Hematopoietic multipotent progenitor cell treated with erythropoietin and hydrocortisone succinate and interleukin-3 and kit ligand, for 6 days (in vitro differentiated cells): ENCODE results near the gene CCDC78.

Experiments used
- DNase-seq: peaks from one replicate; pipeline ENCODE4 v3.0.0-alpha.2; 2015

CCDC78 gene

GRCh38 chr16:709566-710499, 16.4 kb downstream of the CCDC78 start:
- peak; percentile 65 for DNase-seq

GRCh38 chr16:708959-709358, 17.3 kb downstream of the CCDC78 start:
- DNase-seq = no peak

- DNase-seq = no peak
These were observed 18.2 kb downstream of the CCDC78 start for GRCh38 chr16:708019-708418.

- no peak for DNase-seq
These were observed 19.1 kb downstream of the CCDC78 start for GRCh38 chr16:707062-707538.

GRCh38 chr16:706189-707061, 19.8 kb downstream of the CCDC78 start:
- DNase-seq = no peak

- DNase-seq = no peak
These were observed 20.6 kb downstream of the CCDC78 start, which contains the start of gene FBXL16 for GRCh38 chr16:705431-706188. FBXL16 (minus strand) TSS chr16:705801; CDS start chr16:697405, 8,396 bp downstream.

- DNase-seq = no peak
These were observed 21.5 kb downstream of the CCDC78 start for GRCh38 chr16:704552-705380.

GRCh38 chr16:704047-704446, 22.2 kb downstream of the CCDC78 start:
- DNase-seq = no peak

- no peak for DNase-seq
These were observed 22.8 kb downstream of the CCDC78 start for GRCh38 chr16:703406-703805.

GRCh38 chr16:702341-702740, 23.9 kb downstream of the CCDC78 start:
- no peak for DNase-seq

- DNase-seq = no peak
These were observed 25.3 kb downstream of the CCDC78 start for GRCh38 chr16:700684-701584.

GRCh38 chr16:698911-699671, 27.2 kb downstream of the CCDC78 start:
- no peak for DNase-seq

GRCh38 chr16:695355-696089, 30.7 kb downstream of the CCDC78 start:
- DNase-seq = peak; percentile 69

- no peak for DNase-seq
These were observed 31.3 kb downstream of the CCDC78 start for GRCh38 chr16:694863-695354.

- no peak for DNase-seq
These were observed 31.9 kb downstream of the CCDC78 start for GRCh38 chr16:694187-694862.

- no peak for DNase-seq
These were observed 32.5 kb downstream of the CCDC78 start for GRCh38 chr16:693766-694165.

- no peak for DNase-seq
These were observed 32.9 kb downstream of the CCDC78 start for GRCh38 chr16:693364-693763.
